ENCODE results near the gene CFAP210.

- TF ChIP-seq CTCF (IDR thresholded peaks at IDR 0.05) (no peak), POLR2A (IDR thresholded peaks at IDR 0.05) (no peak)
These were observed 38.0 kb downstream of the CFAP210 start for GRCh38 chr2:169656164-169656563.
